HepG2 (cell line): ENCODE results near the gene PHRF1. TPM values are rescaled to one million over a fixed set of nuclear protein-coding genes. Genes with fewer than 3 reads are reported as not detected.

Source experiments
- ZNF451 ChIP-seq: sonication (generic); formaldehyde crosslinking; IDR thresholded peaks from 2 replicates; pipeline ENCODE4 v1.5.0; 2020; ENCODE audit warnings: mild to moderate bottlenecking, missing genetic modification reagents
- polyA plus RNA-seq, 8 experiments: library from polyadenylated mRNA; depleted of rRNA in 3 of 8; stranded (reverse) in 7 of 8; unstranded in 1 of 8; fragments of >200 nt; fragmentation: Illumina TruSeq in 4 of 8; extraction: Trizol in 4 of 8; gene quantifications; 2 replicates each; pipeline versions ENCODE4 v1.2.1 to v1.2.3, GENCODE V29; 2011 to 2016; ENCODE audit warnings: low read depth in 4 of 8, missing spikeins in 1 of 8, mixed read lengths in 1 of 8; ENCODE audit not compliant: insufficient read depth in 1 of 8
- total RNA-seq, 5 experiments: library from RNA; depleted of rRNA; stranded (reverse); fragments of >200 nt; fragmentation: Illumina TruSeq; extraction: Trizol; gene quantifications; 2 replicates each; pipeline ENCODE4 v1.2.3, GENCODE V29; 2016; ENCODE audit warnings: low read depth in 1 of 5
- TF ChIP-seq, protein P1 (sequence below): sonication (generic); formaldehyde crosslinking; IDR thresholded peaks from one replicate; pipeline ENCODE4 v1.5.1; 2020; ENCODE audit warnings: mild to moderate bottlenecking, missing genetic modification reagents; ENCODE audit errors: not compliant biosample characterization
- TF ChIP-seq, protein P2 (sequence below): IDR thresholded peaks from 2 replicates; pipeline ENCODE4 v1.6.1; 2016; ENCODE audit warnings: mild to moderate bottlenecking, missing biosample characterization, missing genetic modification reagents

Gene PHRF1
- total and polyA plus RNA-seq, 2 of the 13 experiments (the other 11 are each of a cell fraction or from before 2014, with no cell fraction given): 8.2 to 16.7 TPM

DNA sequence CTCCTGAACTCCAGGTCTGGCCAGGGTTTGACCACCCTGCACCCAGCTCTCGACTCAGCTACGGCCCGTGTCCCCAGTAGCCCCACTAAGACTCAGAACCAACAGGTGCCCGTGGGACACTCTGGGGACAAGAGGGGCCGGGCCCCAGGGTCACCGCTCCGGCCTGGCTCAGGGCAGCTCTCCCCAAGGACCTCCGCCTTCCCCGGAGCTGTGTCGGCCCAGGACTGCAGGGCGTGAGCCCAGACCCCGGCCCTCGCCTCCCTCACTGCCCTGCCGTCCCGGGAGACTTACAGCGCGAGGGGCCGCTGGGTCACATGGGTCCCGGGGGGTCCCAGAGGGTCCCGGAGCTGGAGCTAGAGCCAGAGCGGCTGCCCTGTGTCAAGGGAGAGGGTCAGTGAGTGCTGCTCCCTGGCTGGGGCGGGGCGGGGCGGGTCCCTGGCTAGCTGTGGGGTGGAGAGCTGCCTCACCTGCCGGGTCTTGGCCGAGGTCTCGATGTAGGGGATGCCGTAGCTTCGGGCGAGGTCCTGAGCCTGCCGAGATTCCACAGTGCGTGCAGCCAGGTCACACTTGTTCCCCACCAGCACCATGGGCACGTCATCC is 43.2 kb upstream of the PHRF1 start (continued):
- TF ChIP-seq, protein P1, sequence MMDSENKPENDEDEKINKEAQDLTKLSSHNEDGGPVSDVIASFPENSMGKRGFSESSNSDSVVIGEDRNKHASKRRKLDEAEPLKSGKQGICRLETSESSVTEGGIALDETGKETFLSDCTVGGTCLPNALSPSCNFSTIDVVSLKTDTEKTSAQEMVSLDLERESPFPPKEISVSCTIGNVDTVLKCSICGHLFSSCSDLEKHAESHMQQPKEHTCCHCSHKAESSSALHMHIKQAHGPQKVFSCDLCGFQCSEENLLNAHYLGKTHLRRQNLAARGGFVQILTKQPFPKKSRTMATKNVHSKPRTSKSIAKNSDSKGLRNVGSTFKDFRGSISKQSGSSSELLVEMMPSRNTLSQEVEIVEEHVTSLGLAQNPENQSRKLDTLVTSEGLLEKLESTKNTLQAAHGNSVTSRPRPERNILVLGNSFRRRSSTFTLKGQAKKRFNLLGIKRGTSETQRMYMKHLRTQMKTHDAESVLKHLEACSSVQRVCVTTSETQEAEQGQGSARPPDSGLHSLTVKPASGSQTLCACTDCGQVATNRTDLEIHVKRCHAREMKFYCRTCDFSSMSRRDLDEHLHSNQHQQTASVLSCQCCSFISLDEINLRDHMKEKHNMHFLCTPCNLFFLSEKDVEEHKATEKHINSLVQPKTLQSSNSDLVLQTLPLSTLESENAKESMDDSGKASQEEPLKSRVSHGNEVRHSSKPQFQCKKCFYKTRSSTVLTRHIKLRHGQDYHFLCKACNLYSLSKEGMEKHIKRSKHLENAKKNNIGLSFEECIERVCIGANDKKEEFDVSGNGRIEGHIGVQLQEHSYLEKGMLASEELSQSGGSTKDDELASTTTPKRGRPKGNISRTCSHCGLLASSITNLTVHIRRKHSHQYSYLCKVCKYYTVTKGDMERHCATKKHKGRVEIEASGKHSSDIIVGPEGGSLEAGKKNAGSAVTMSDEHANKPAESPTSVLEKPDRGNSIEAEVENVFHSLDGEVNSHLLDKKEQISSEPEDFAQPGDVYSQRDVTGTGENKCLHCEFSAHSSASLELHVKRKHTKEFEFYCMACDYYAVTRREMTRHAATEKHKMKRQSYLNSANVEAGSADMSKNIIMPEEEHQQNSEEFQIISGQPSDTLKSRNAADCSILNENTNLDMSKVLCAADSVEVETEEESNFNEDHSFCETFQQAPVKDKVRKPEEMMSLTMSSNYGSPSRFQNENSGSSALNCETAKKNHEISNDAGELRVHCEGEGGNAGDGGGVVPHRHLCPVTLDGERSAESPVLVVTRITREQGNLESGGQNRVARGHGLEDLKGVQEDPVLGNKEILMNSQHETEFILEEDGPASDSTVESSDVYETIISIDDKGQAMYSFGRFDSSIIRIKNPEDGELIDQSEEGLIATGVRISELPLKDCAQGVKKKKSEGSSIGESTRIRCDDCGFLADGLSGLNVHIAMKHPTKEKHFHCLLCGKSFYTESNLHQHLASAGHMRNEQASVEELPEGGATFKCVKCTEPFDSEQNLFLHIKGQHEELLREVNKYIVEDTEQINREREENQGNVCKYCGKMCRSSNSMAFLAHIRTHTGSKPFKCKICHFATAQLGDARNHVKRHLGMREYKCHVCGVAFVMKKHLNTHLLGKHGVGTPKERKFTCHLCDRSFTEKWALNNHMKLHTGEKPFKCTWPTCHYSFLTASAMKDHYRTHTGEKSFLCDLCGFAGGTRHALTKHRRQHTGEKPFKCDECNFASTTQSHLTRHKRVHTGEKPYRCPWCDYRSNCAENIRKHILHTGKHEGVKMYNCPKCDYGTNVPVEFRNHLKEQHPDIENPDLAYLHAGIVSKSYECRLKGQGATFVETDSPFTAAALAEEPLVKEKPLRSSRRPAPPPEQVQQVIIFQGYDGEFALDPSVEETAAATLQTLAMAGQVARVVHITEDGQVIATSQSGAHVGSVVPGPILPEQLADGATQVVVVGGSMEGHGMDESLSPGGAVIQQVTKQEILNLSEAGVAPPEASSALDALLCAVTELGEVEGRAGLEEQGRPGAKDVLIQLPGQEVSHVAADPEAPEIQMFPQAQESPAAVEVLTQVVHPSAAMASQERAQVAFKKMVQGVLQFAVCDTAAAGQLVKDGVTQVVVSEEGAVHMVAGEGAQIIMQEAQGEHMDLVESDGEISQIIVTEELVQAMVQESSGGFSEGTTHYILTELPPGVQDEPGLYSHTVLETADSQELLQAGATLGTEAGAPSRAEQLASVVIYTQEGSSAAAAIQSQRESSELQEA (CRISPR knock-in tag): no peak
- TF ChIP-seq, protein P2, sequence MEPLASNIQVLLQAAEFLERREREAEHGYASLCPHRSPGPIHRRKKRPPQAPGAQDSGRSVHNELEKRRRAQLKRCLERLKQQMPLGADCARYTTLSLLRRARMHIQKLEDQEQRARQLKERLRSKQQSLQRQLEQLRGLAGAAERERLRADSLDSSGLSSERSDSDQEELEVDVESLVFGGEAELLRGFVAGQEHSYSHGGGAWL (CRISPR knock-in tag): no peak
- TF ChIP-seq ZNF451: no peak
